AG08395 (cell line): ENCODE data around the gene MYO18B.
A peak's percentile ranks its signal among the peaks of the same experiment; 100 is the strongest.

Experiments
- DNase-seq: peaks from one replicate; pipeline ENCODE4 v3.0.0; 2012; ENCODE audit warnings: mixed read lengths, low spot score

The MYO18B gene

GRCh38 chr22:25908212-25908611 is 166.2 kb downstream of the MYO18B start:
- no peak for DNase-seq

GRCh38 chr22:25908755-25909154 is 166.8 kb downstream of the MYO18B start:
- DNase-seq = no peak

GRCh38 chr22:25909614-25910387 is 167.8 kb downstream of the MYO18B start:
- DNase-seq = no peak

- DNase-seq = no peak
Measured at GRCh38 chr22:25911243-25911972, 169.4 kb downstream of the MYO18B start.

- DNase-seq = no peak
Measured at GRCh38 chr22:25919452-25919851, 177.5 kb downstream of the MYO18B start.

GRCh38 chr22:25922141-25922540 is 180.2 kb downstream of the MYO18B start:
- DNase-seq = no peak

- no peak for DNase-seq
Measured at GRCh38 chr22:25923914-25924313, 181.9 kb downstream of the MYO18B start.

- no peak for DNase-seq
Measured at GRCh38 chr22:25928038-25928437, 186.1 kb downstream of the MYO18B start.

- no peak for DNase-seq
Measured at GRCh38 chr22:25929321-25929878, 187.4 kb downstream of the MYO18B start.

GRCh38 chr22:25930083-25930482 is 188.1 kb downstream of the MYO18B start:
- DNase-seq = no peak

GRCh38 chr22:25930788-25931310 is 188.9 kb downstream of the MYO18B start:
- DNase-seq = no peak

GRCh38 chr22:25933158-25933788 is 191.3 kb downstream of the MYO18B start:
- no peak for DNase-seq

- no peak for DNase-seq
Measured at GRCh38 chr22:25935266-25936058, 193.5 kb downstream of the MYO18B start.

GRCh38 chr22:25938151-25938550 is 196.2 kb downstream of the MYO18B start:
- DNase-seq = no peak

GRCh38 chr22:25939384-25939783 is 197.4 kb downstream of the MYO18B start:
- DNase-seq = no peak

GRCh38 chr22:25940479-25940878 is 198.5 kb downstream of the MYO18B start:
- no peak for DNase-seq

- DNase-seq = no peak
Measured at GRCh38 chr22:25941365-25941960, 199.5 kb downstream of the MYO18B start.

GRCh38 chr22:25942115-25942855 is 200.3 kb downstream of the MYO18B start:
- DNase-seq = no peak

- DNase-seq = peak; percentile 9
Measured at GRCh38 chr22:25942856-25943411, 200.9 kb downstream of the MYO18B start.

GRCh38 chr22:25950111-25950510 is 208.1 kb downstream of the MYO18B start:
- DNase-seq = no peak
